Endothelial cell of umbilical vein (primary cell): ENCODE data around the gene SPG7.

Experiments
- CTCF ChIP-seq, 2 donors: IDR thresholded peaks; 1 replicate in 1 of 2; 2 replicates in 1 of 2; pipeline ENCODE4 v1.5.1; 2011; ENCODE audit warnings: low read length in 2 of 2, mild to moderate bottlenecking in 2 of 2, moderate library complexity in 2 of 2, control low read depth in 1 of 2, inconsistent platforms in 1 of 2, low read depth in 1 of 2; ENCODE audit not compliant: insufficient read depth in 1 of 2; ENCODE audit errors: extremely low read depth in 1 of 2
- EZH2 ChIP-seq: IDR thresholded peaks from 2 replicates; pipeline ENCODE4 v1.6.1; 2012; ENCODE audit warnings: borderline replicate concordance, low read depth, mild to moderate bottlenecking, moderate library complexity, low read length, inconsistent platforms; ENCODE audit not compliant: severe bottlenecking
- MYC ChIP-seq: IDR thresholded peaks from one replicate; pipeline ENCODE4 v1.6.1; 2011; ENCODE audit warnings: mild to moderate bottlenecking, low read depth, low read length
- POLR2A ChIP-seq: IDR thresholded peaks from 2 replicates; pipeline ENCODE4 v1.6.1; 2012; ENCODE audit warnings: low read depth, mild to moderate bottlenecking, control low read depth, low read length
- POLR2AphosphoS5 ChIP-seq: IDR thresholded peaks from 2 replicates; pipeline ENCODE4 v1.6.1; 2012; ENCODE audit warnings: low read depth, mild to moderate bottlenecking, control low read depth, low read length, moderate library complexity; ENCODE audit not compliant: insufficient read depth

GRCh38 chr16:89546781-89547180 is 38.6 kb downstream of the SPG7 start:
- TF ChIP-seq POLR2A (no peak), MYC (no peak), CTCF (IDR thresholded peaks at IDR 0.05; ENCODE audit: extremely low read depth in 1 of 2, insufficient read depth in 1 of 2, low read depth in 1 of 2, low read length in 2 of 2) (no peak), EZH2 (no peak), POLR2AphosphoS5 (no peak)
